HCT116 (cell line): Measurements from ENCODE around the gene GGTLC2.

ENCODE experiments used
- CTCF ChIP-seq, 3 experiments: fragments of 200-600 bp in 1 of 3; sonication (generic) in 1 of 3; IDR thresholded peaks in 2 of 3; conservative IDR thresholded peaks in 1 of 3; 2 replicates each; pipeline ENCODE4 v1.5.1; 2012 to 2017; ENCODE audit warnings: low read depth in 2 of 3, low read length in 2 of 3, antibody characterized with exemption in 1 of 3, borderline replicate concordance in 1 of 3, control low read depth in 1 of 3, mild to moderate bottlenecking in 1 of 3, mixed read lengths in 1 of 3, mixed run types in 1 of 3, moderate library complexity in 1 of 3; ENCODE audit not compliant: insufficient read depth in 1 of 3
- EZH2phosphoT487 ChIP-seq: fragments of 200-600 bp; IDR thresholded peaks from 2 replicates; pipeline ENCODE4 v1.6.1; 2018; ENCODE audit warnings: antibody characterized with exemption, borderline replicate concordance

- TF ChIP-seq EZH2phosphoT487 = no peak
- TF ChIP-seq CTCF (IDR thresholded peaks at IDR 0.05 in 2 of 3, conservative IDR thresholded peaks at IDR 0.05 in 1 of 3; ENCODE audit: borderline replicate concordance in 1 of 3, insufficient read depth in 1 of 3, low read depth in 2 of 3, low read length in 2 of 3) = no peak
Observed at GRCh38 chr22:22598144-22598543, 46.3 kb upstream of the GGTLC2 start.
